Astrocyte (in vitro differentiated cells and primary cell): Measurements from ENCODE around the gene METTL9. TPM values are rescaled to one million over a fixed set of nuclear protein-coding genes. Genes with fewer than 3 reads are reported as not detected.

Experiments
- DNase-seq: peaks from one replicate; pipeline ENCODE4 v3.0.0-alpha.2; 2010; ENCODE audit warnings: low read depth
- FAIRE-seq: peaks from 2 replicates; lab custom pipeline; 2011; peaks lifted over from hg19 to GRCh38; lab: Jason Lieb, UNC
- H2AFZ ChIP-seq: 2 replicates; pipeline ENCODE4 v1.6.0; 2012; ENCODE audit warnings: low read depth, low read length, inconsistent platforms
- H3K27ac ChIP-seq: 2 replicates; pipeline ENCODE4 v1.5.1; 2011; ENCODE audit warnings: low read depth, low read length, inconsistent platforms
- H3K27me3 ChIP-seq: 2 replicates; pipeline ENCODE4 v1.6.0; 2011; ENCODE audit warnings: low read length, inconsistent platforms; ENCODE audit not compliant: insufficient read depth
- H3K36me3 ChIP-seq: 2 replicates; pipeline ENCODE4 v1.5.1; 2011; ENCODE audit warnings: low read length, inconsistent platforms; ENCODE audit not compliant: insufficient read depth
- H3K4me1 ChIP-seq: 2 replicates; pipeline ENCODE4 v1.5.1; 2011; ENCODE audit warnings: low read length, inconsistent platforms; ENCODE audit not compliant: insufficient read depth
- H3K4me2 ChIP-seq: 2 replicates; pipeline ENCODE4 v1.6.0; 2012; ENCODE audit warnings: low read length, inconsistent platforms
- H3K4me3 ChIP-seq: 2 replicates; pipeline ENCODE4 v1.5.1; 2011; ENCODE audit warnings: low read depth, mild to moderate bottlenecking, low read length, inconsistent platforms; ENCODE audit not compliant: insufficient read depth
- H3K79me2 ChIP-seq: 2 replicates; pipeline ENCODE4 v1.6.0; 2012; ENCODE audit warnings: mild to moderate bottlenecking, low read length, inconsistent platforms; ENCODE audit not compliant: insufficient read depth
- H3K9ac ChIP-seq: 2 replicates; pipeline ENCODE4 v1.6.0; 2012; ENCODE audit warnings: mild to moderate bottlenecking, low read length, inconsistent platforms
- H3K9me3 ChIP-seq: 2 replicates; pipeline ENCODE4 v1.5.1; 2012; ENCODE audit warnings: low read depth, mild to moderate bottlenecking, low read length, inconsistent platforms; ENCODE audit not compliant: insufficient read depth
- H4K20me1 ChIP-seq: 2 replicates; pipeline ENCODE4 v1.6.0; 2012; ENCODE audit warnings: low read length, inconsistent platforms; ENCODE audit not compliant: insufficient read depth
- H3K27ac Mint-ChIP-seq: one replicate; pipeline ENCODE4 v1.8.0; 2021; ENCODE audit warnings: mild to moderate bottlenecking, mixed read lengths; ENCODE audit not compliant: unreplicated experiment
- H3K27me3 Mint-ChIP-seq: one replicate; pipeline ENCODE4 v1.8.0; 2021; ENCODE audit warnings: low read depth, mixed read lengths; ENCODE audit not compliant: unreplicated experiment
- H3K36me3 Mint-ChIP-seq: one replicate; pipeline ENCODE4 v1.8.0; 2021; ENCODE audit warnings: low read depth, mixed read lengths; ENCODE audit not compliant: unreplicated experiment
- H3K4me1 Mint-ChIP-seq: one replicate; pipeline ENCODE4 v1.8.0; 2021; ENCODE audit warnings: low read depth, mixed read lengths; ENCODE audit not compliant: unreplicated experiment
- H3K4me3 Mint-ChIP-seq: one replicate; pipeline ENCODE4 v1.8.0; 2021; ENCODE audit warnings: mild to moderate bottlenecking, moderate library complexity, mixed read lengths; ENCODE audit not compliant: unreplicated experiment
- H3K9me3 Mint-ChIP-seq: one replicate; pipeline ENCODE4 v1.8.0; 2021; ENCODE audit warnings: mild to moderate bottlenecking, mixed read lengths; ENCODE audit not compliant: unreplicated experiment
- CTCF ChIP-seq: IDR thresholded peaks from 2 replicates; pipeline ENCODE4 v1.5.1; 2011; ENCODE audit warnings: low read depth, mild to moderate bottlenecking, inconsistent platforms, low read length, moderate library complexity; ENCODE audit not compliant: insufficient read depth
- EZH2 ChIP-seq: IDR thresholded peaks from 2 replicates; pipeline ENCODE4 v1.6.1; 2012; ENCODE audit warnings: mild to moderate bottlenecking, low read length, inconsistent platforms; ENCODE audit not compliant: insufficient read depth
- total RNA-seq: library from RNA; stranded (reverse); gene quantifications from 2 replicates; pipeline ENCODE4 v1.2.1, GENCODE V29; 2021

METTL9 gene
- total RNA-seq, 1 donor from 2014 or later: 88.1 TPM

GRCh38 chr16:21592191-21592590 is 7.2 kb upstream of the METTL9 start:
- H3K27ac ChIP-seq: no peak overlapping the region
- no peak for TF ChIP-seq CTCF
- no peak for TF ChIP-seq EZH2
- no peak for FAIRE-seq
- H3K4me3 ChIP-seq: no peak overlapping the region
- H3K27me3 ChIP-seq: no peaks in the 10 kb centered on the region
- no peak overlapping the region for H2AFZ ChIP-seq
- no peaks in the 10 kb centered on the region for H3K79me2 ChIP-seq
- H3K9me3 ChIP-seq: no peaks in the 10 kb centered on the region
- Mint-ChIP-seq H3K27ac (no peak overlapping the region), H3K27me3 (no peaks in the 10 kb centered on the region), H3K4me1 (peaks cover 4% of the 10 kb centered on the region), H3K9me3 (no peaks in the 10 kb centered on the region), H3K4me3 (no peak overlapping the region), H3K36me3 (no peaks in the 10 kb centered on the region)
- no peak overlapping the region for H3K4me2 ChIP-seq
- H4K20me1 ChIP-seq: no peaks in the 10 kb centered on the region
- H3K36me3 ChIP-seq: no peaks in the 10 kb centered on the region
- H3K9ac ChIP-seq: no peak overlapping the region
- H3K4me1 ChIP-seq: no peaks in the 10 kb centered on the region
- no peak for DNase-seq

- no peak for TF ChIP-seq CTCF
- TF ChIP-seq EZH2: no peak
- FAIRE-seq: no peak
- DNase-seq: no peak
- Histone ChIP-seq H3K27me3 (no peaks in the 10 kb centered on the region), H3K9me3 (no peaks in the 10 kb centered on the region), H4K20me1 (no peaks in the 10 kb centered on the region), H3K4me3 (no peak overlapping the region), H3K79me2 (no peaks in the 10 kb centered on the region), H2AFZ (peak overlapping the region; percentile 18), H3K9ac (no peak overlapping the region), H3K4me2 (no peak overlapping the region), H3K27ac (no peak overlapping the region), H3K4me1 (peaks cover 3% of the 10 kb centered on the region), H3K36me3 (no peaks in the 10 kb centered on the region)
- Mint-ChIP-seq H3K27ac (no peak overlapping the region), H3K9me3 (no peaks in the 10 kb centered on the region), H3K27me3 (no peaks in the 10 kb centered on the region), H3K4me1 (peaks cover 4% of the 10 kb centered on the region), H3K36me3 (no peaks in the 10 kb centered on the region), H3K4me3 (no peak overlapping the region)
These were observed 5.7 kb upstream of the METTL9 start for GRCh38 chr16:21593530-21594289.

- H3K27me3 ChIP-seq: no peaks in the 10 kb centered on the region
- DNase-seq: no peak
- H4K20me1 ChIP-seq: peaks cover 24% of the 10 kb centered on the region
- no peak overlapping the region for H3K27ac ChIP-seq
- H3K4me3 Mint-ChIP-seq: peak overlapping the region; percentile 36
- H3K4me1 Mint-ChIP-seq: peaks cover 13% of the 10 kb centered on the region
- no peak overlapping the region for H3K4me3 ChIP-seq
- H2AFZ ChIP-seq: no peak overlapping the region
- no peaks in the 10 kb centered on the region for H3K36me3 ChIP-seq
- peaks cover 28% of the 10 kb centered on the region for H3K79me2 ChIP-seq
- H3K27me3 Mint-ChIP-seq: no peaks in the 10 kb centered on the region
- TF ChIP-seq EZH2: no peak
- TF ChIP-seq CTCF: no peak
- H3K27ac Mint-ChIP-seq: no peak overlapping the region
- H3K36me3 Mint-ChIP-seq: no peaks in the 10 kb centered on the region
- no peak overlapping the region for H3K4me2 ChIP-seq
- H3K9ac ChIP-seq: no peak overlapping the region
- H3K9me3 Mint-ChIP-seq: no peaks in the 10 kb centered on the region
- H3K9me3 ChIP-seq: no peaks in the 10 kb centered on the region
- FAIRE-seq: no peak
- H3K4me1 ChIP-seq: peaks cover 4% of the 10 kb centered on the region
These were observed 1.8 kb upstream of the METTL9 start for GRCh38 chr16:21597561-21598030.
